GM23338 (cell line): ENCODE measurements around the gene ZNF490. TPM values are rescaled to one million over a fixed set of nuclear protein-coding genes. Genes with fewer than 3 reads are reported as not detected.

Source experiments
- ATAC-seq: fragments of 200-7000 bp; cut with Tn5 transposase; 3 replicates; pipeline ENCODE4 v1.9.1; 2020
- DNase-seq: peaks from one replicate; pipeline ENCODE4 v3.0.0-alpha.2; 2015; ENCODE audit warnings: low spot score
- H2AFZ ChIP-seq: fragments of 200-600 bp; sonication (generic); 2 replicates; pipeline ENCODE4 v1.8.0; 2016; ENCODE audit warnings: antibody characterized with exemption, mild to moderate bottlenecking, moderate library complexity
- H3F3A ChIP-seq: fragments of 200-600 bp; sonication (generic); replicated peaks from 2 replicates; pipeline ENCODE4 v1.8.0; 2017; ENCODE audit warnings: antibody characterized with exemption, mixed run types, low read depth
- H3K27ac ChIP-seq: fragments of 200-600 bp; sonication (generic); 2 replicates; pipeline ENCODE4 v1.6.1; 2016; ENCODE audit warnings: low read depth
- H3K27me3 ChIP-seq: fragments of 200-600 bp; sonication (generic); 2 replicates; pipeline ENCODE4 v1.8.0; 2016; ENCODE audit warnings: mild to moderate bottlenecking, mixed run types, moderate library complexity; ENCODE audit not compliant: insufficient read depth
- H3K36me3 ChIP-seq: fragments of 200-600 bp; sonication (generic); 2 replicates; pipeline ENCODE4 v1.8.0; 2016; ENCODE audit warnings: mild to moderate bottlenecking; ENCODE audit not compliant: insufficient read depth
- H3K4me1 ChIP-seq: fragments of 200-600 bp; sonication (generic); 2 replicates; pipeline ENCODE4 v1.8.0; 2016; ENCODE audit warnings: mild to moderate bottlenecking, moderate library complexity; ENCODE audit not compliant: insufficient read depth
- H3K4me2 ChIP-seq: fragments of 200-600 bp; sonication (generic); 2 replicates; pipeline ENCODE4 v1.7.1; 2017; ENCODE audit warnings: mixed run types
- H3K4me3 ChIP-seq: fragments of 200-600 bp; sonication (generic); 2 replicates; pipeline ENCODE4 v1.6.1; 2016; ENCODE audit warnings: mixed run types
- H3K79me2 ChIP-seq: fragments of 200-600 bp; sonication (generic); replicated peaks from 2 replicates; pipeline ENCODE4 v1.8.0; 2017; ENCODE audit warnings: mild to moderate bottlenecking; ENCODE audit not compliant: insufficient read depth
- H3K9me2 ChIP-seq: fragments of 200-600 bp; sonication (generic); 2 replicates; pipeline ENCODE4 v1.8.0; 2017; ENCODE audit not compliant: insufficient read depth
- H4K20me1 ChIP-seq: fragments of 200-600 bp; sonication (generic); replicated peaks from 2 replicates; pipeline ENCODE4 v1.8.0; 2017; ENCODE audit warnings: mild to moderate bottlenecking; ENCODE audit not compliant: insufficient read depth
- H3K27ac Mint-ChIP-seq: 2 replicates; pipeline ENCODE4 v1.8.0; 2020; ENCODE audit warnings: inconsistent platforms, mild to moderate bottlenecking, moderate library complexity, mixed read lengths
- H3K27me3 Mint-ChIP-seq: 3 replicates; pipeline ENCODE4 v1.8.0; 2022; ENCODE audit warnings: low read depth, mild to moderate bottlenecking, moderate library complexity, mixed read lengths, inconsistent platforms; ENCODE audit not compliant: insufficient read depth, poor library complexity
- H3K36me3 Mint-ChIP-seq: 3 replicates; pipeline ENCODE4 v1.8.0; 2021; ENCODE audit warnings: low read depth, mild to moderate bottlenecking, inconsistent platforms, moderate library complexity, mixed read lengths
- H3K4me1 Mint-ChIP-seq: 3 replicates; pipeline ENCODE4 v1.8.0; 2020; ENCODE audit warnings: mild to moderate bottlenecking, inconsistent platforms, mixed read lengths
- H3K4me3 Mint-ChIP-seq: 3 replicates; pipeline ENCODE4 v1.8.0; 2021; ENCODE audit warnings: moderate library complexity, mild to moderate bottlenecking, inconsistent platforms, mixed read lengths
- H3K9me3 Mint-ChIP-seq: 3 replicates; pipeline ENCODE4 v1.8.0; 2020; ENCODE audit warnings: moderate library complexity, mild to moderate bottlenecking, inconsistent platforms, mixed read lengths
- EZH2 ChIP-seq: fragments of 200-600 bp; sonication (generic); IDR thresholded peaks from one replicate; pipeline ENCODE4 v1.8.0; 2017; ENCODE audit warnings: antibody characterized with exemption, mild to moderate bottlenecking, low read depth; ENCODE audit not compliant: unreplicated experiment
- EZH2phosphoT487 ChIP-seq: fragments of 200-600 bp; sonication (generic); IDR thresholded peaks from one replicate; pipeline ENCODE4 v1.8.1; 2018; ENCODE audit warnings: antibody characterized with exemption; ENCODE audit not compliant: unreplicated experiment
- JUNB ChIP-seq: IDR thresholded peaks from one replicate; pipeline ENCODE4 v1.6.1; 2016; ENCODE audit warnings: antibody characterized with exemption; ENCODE audit not compliant: unreplicated experiment
- POLR2AphosphoS5 ChIP-seq: IDR thresholded peaks from 2 replicates; pipeline ENCODE4 v1.6.1; 2016; ENCODE audit warnings: antibody characterized with exemption, low read depth
- REST ChIP-seq: IDR thresholded peaks from one replicate; pipeline ENCODE4 v1.6.1; 2018; ENCODE audit warnings: antibody characterized with exemption; ENCODE audit not compliant: unreplicated experiment
- STAT1 ChIP-seq: IDR thresholded peaks from one replicate; pipeline ENCODE4 v1.6.1; 2016; ENCODE audit warnings: antibody characterized with exemption; ENCODE audit not compliant: unreplicated experiment
- ZNF114 ChIP-seq: fragments of 250-450 bp; sonication (Bioruptor Pico); IDR thresholded peaks from 2 replicates; pipeline ENCODE4 v1.5.0; 2020; ENCODE audit warnings: mild to moderate bottlenecking, moderate library complexity
- polyA plus RNA-seq: library from polyadenylated mRNA; unstranded; fragments of >200 nt; fragmentation: Nextera tagmentation; extraction: Ambion mirVana; gene quantifications from 2 replicates; pipeline ENCODE4 v1.2.1, GENCODE V29; 2016
- total RNA-seq: library from RNA; depleted of rRNA; stranded (reverse); fragments of >200 nt; shearing (Covaris generic); gene quantifications from 2 replicates; pipeline ENCODE4 v1.2.3, GENCODE V29; 2014
- TF ChIP-seq, protein P1 (sequence below): IDR thresholded peaks from 2 replicates; pipeline ENCODE4 v1.6.1; 2016; ENCODE audit warnings: antibody characterized with exemption
- TF ChIP-seq, protein P2 (sequence below), 2 experiments: fragments of 200-600 bp in 1 of 2; sonication (generic) in 1 of 2; conservative IDR thresholded peaks; 2 replicates each; pipeline versions ENCODE4 v1.5.1 to v1.6.1; 2016 to 2017; ENCODE audit warnings: antibody characterized with exemption in 2 of 2, low read depth in 2 of 2, mild to moderate bottlenecking in 2 of 2, moderate library complexity in 1 of 2

The ZNF490 gene
- total and polyA plus RNA-seq, 2 experiments from 2014 or later, result 1.4 to 7.3 TPM

- TF ChIP-seq EZH2phosphoT487 (no peak), REST (no peak)
- TF ChIP-seq, protein P1, sequence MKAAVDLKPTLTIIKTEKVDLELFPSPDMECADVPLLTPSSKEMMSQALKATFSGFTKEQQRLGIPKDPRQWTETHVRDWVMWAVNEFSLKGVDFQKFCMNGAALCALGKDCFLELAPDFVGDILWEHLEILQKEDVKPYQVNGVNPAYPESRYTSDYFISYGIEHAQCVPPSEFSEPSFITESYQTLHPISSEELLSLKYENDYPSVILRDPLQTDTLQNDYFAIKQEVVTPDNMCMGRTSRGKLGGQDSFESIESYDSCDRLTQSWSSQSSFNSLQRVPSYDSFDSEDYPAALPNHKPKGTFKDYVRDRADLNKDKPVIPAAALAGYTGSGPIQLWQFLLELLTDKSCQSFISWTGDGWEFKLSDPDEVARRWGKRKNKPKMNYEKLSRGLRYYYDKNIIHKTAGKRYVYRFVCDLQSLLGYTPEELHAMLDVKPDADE, result no peak
Measured at GRCh38 chr19:12597594-12597993, 13.0 kb downstream of the ZNF490 start (continued).

DNA sequence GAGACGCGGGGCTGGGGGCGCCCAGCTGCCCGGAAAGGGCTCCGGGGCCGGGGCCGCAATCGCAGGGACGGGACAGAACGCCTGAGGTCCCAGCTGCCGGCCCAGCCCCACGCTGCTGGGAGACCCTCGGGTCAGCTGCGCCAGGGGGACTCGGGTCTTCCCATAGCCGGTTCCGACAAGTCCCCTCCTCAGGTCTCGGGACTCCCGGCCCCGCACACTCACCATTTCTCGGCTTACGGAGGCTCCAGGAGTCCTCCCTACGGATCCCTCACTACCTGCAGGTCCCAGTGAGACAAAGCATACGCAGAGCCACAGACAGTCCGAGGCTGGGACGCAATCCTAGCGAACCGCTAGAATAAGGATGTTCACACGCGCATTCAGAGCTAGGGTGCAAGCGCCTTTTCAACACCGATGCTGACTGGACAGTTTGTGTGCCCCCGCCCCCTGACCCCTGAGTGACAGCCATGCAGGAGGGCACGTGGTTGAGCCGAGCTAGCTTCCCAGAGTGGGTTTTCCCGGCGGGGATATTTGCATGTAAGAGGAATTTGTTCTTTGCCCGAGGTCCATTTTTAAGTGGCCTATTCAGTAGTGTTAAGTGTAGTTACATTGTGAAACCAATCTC lies 13.6 kb downstream of the ZNF490 start:
- no peaks in the 10 kb centered on the region for H3K4me1 ChIP-seq
- ATAC-seq (peak; percentile 94), DNase-seq (peak; percentile 58)
- H3K4me3 ChIP-seq, result no peak overlapping the region
- H3K27ac ChIP-seq, result no peak overlapping the region
- H3K79me2 ChIP-seq, result no peaks in the 10 kb centered on the region
- H3K36me3 ChIP-seq, result no peaks in the 10 kb centered on the region
- Mint-ChIP-seq H3K4me1 (no peaks in the 10 kb centered on the region; the same call in 2 of the 3 replicates), H3K4me3 (peak overlapping the region; percentile 38; the same call in 2 of the 3 replicates), H3K27ac (no peak overlapping the region), H3K9me3 (no peaks in the 10 kb centered on the region), H3K27me3 (no peaks in the 10 kb centered on the region), H3K36me3 (peaks cover 13% of the 10 kb centered on the region)
- no peaks in the 10 kb centered on the region for H3F3A ChIP-seq
- H2AFZ ChIP-seq, result no peak overlapping the region; the same call in 1 of the 2 replicates
- no peaks in the 10 kb centered on the region for H3K9me2 ChIP-seq
- no peaks in the 10 kb centered on the region for H4K20me1 ChIP-seq
- no peak overlapping the region for H3K4me2 ChIP-seq
- H3K27me3 ChIP-seq, result no peaks in the 10 kb centered on the region
- TF ChIP-seq POLR2AphosphoS5, result no peak
- no peak for TF ChIP-seq JUNB
- no peak for TF ChIP-seq ZNF114 (CRISPR knock-in tag)
- no peak for TF ChIP-seq EZH2phosphoT487
- TF ChIP-seq, protein P2, sequence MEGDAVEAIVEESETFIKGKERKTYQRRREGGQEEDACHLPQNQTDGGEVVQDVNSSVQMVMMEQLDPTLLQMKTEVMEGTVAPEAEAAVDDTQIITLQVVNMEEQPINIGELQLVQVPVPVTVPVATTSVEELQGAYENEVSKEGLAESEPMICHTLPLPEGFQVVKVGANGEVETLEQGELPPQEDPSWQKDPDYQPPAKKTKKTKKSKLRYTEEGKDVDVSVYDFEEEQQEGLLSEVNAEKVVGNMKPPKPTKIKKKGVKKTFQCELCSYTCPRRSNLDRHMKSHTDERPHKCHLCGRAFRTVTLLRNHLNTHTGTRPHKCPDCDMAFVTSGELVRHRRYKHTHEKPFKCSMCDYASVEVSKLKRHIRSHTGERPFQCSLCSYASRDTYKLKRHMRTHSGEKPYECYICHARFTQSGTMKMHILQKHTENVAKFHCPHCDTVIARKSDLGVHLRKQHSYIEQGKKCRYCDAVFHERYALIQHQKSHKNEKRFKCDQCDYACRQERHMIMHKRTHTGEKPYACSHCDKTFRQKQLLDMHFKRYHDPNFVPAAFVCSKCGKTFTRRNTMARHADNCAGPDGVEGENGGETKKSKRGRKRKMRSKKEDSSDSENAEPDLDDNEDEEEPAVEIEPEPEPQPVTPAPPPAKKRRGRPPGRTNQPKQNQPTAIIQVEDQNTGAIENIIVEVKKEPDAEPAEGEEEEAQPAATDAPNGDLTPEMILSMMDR (conservative IDR thresholded peaks at IDR 0.05; ENCODE audit: low read depth in 2 of 2), result no peak
- no peak for TF ChIP-seq EZH2
- TF ChIP-seq STAT1, result no peak
- TF ChIP-seq REST, result no peak
